HFFc6 (cell line): ENCODE data around the gene C6orf120. TPM values are rescaled to one million over a fixed set of nuclear protein-coding genes. Genes with fewer than 3 reads are reported as not detected.
A peak's percentile ranks its signal among the peaks of the same experiment; 100 is the strongest.

Experiments
- DNase-seq: peaks from one replicate; pipeline ENCODE4 v3.0.0-alpha.2; 2018
- H3K27ac Mint-ChIP-seq: 2 replicates; pipeline ENCODE4 v1.8.0; 2020; ENCODE audit warnings: mild to moderate bottlenecking, mixed read lengths
- H3K27me3 Mint-ChIP-seq: 2 replicates; pipeline ENCODE4 v1.8.0; 2021; ENCODE audit warnings: mild to moderate bottlenecking, moderate library complexity, mixed read lengths; ENCODE audit not compliant: insufficient read depth
- H3K36me3 Mint-ChIP-seq: 2 replicates; pipeline ENCODE4 v1.8.0; 2021; ENCODE audit warnings: low read depth, mixed read lengths
- H3K4me1 Mint-ChIP-seq: 2 replicates; pipeline ENCODE4 v1.8.0; 2020; ENCODE audit warnings: low read depth, mixed read lengths
- H3K4me3 Mint-ChIP-seq: 2 replicates; pipeline ENCODE4 v1.8.0; 2020; ENCODE audit warnings: mild to moderate bottlenecking, moderate library complexity, mixed read lengths
- H3K9me3 Mint-ChIP-seq: 2 replicates; pipeline ENCODE4 v1.8.0; 2020; ENCODE audit warnings: mild to moderate bottlenecking, mixed read lengths
- CTCF ChIP-seq: fragments of 200-600 bp; sonication (generic); IDR thresholded peaks from 2 replicates; pipeline ENCODE4 v1.5.0; 2021; ENCODE audit warnings: antibody characterized with exemption, mild to moderate bottlenecking
- total RNA-seq, 6 experiments: library from RNA; stranded (reverse); fragmentation: NEBNext Ultra II Directional; extraction: Animal tissue kit (Norgen Biotek cat#: 25700); gene quantifications; 2 replicates in 1 of 6; 3 replicates in 5 of 6; pipeline ENCODE4 v1.2.3, GENCODE V29; 2021

C6orf120 gene
- total RNA-seq, 6 experiments from 2014 or later = 44.9 to 53.5 (median 48.7) TPM

- DNase-seq = no peak
- peaks cover 5% of the 10 kb centered on the region for H3K27me3 Mint-ChIP-seq
- H3K4me1 Mint-ChIP-seq = peaks cover 17% of the 10 kb centered on the region
- H3K36me3 Mint-ChIP-seq = peaks cover 7% of the 10 kb centered on the region; the same call in 1 of the 2 replicates
- no peak overlapping the region for H3K4me3 Mint-ChIP-seq
- no peaks in the 10 kb centered on the region; the same call in 1 of the 2 replicates for H3K9me3 Mint-ChIP-seq
- no peak for TF ChIP-seq CTCF
- H3K27ac Mint-ChIP-seq = no peak overlapping the region
Measured at GRCh38 chr6:169746556-169746955, 44.6 kb downstream of the C6orf120 start.

- H3K27ac Mint-ChIP-seq = peak within 1 kb of the TSS; percentile 100
- no peaks in the 10 kb centered on the region; the same call in 1 of the 2 replicates for H3K9me3 Mint-ChIP-seq
- TF ChIP-seq CTCF = peak; percentile 47; the same call in 1 of the 2 replicates
- peaks cover 31% of the 10 kb centered on the region for H3K4me1 Mint-ChIP-seq
- H3K4me3 Mint-ChIP-seq = peak within 1 kb of the TSS; percentile 100
- H3K36me3 Mint-ChIP-seq = peaks cover 7% of the 10 kb centered on the region; the same call in 1 of the 2 replicates
- H3K27me3 Mint-ChIP-seq = peaks cover 3% of the 10 kb centered on the region
- peak; percentile 91 for DNase-seq
Measured at GRCh38 chr6:169751242-169752073, 49.5 kb downstream of the C6orf120 start, which contains the start of the genes DYNLT2 and ERMARD. DYNLT2 (minus strand) TSS chr6:169751572; CDS start chr6:169751458, 114 bp downstream. ERMARD (plus strand) TSS chr6:169751622; CDS start chr6:169751658, 36 bp downstream.

GRCh38 chr6:169752074-169752623, 50.2 kb downstream of the C6orf120 start:
- Mint-ChIP-seq H3K27me3 (peaks cover 3% of the 10 kb centered on the region), H3K36me3 (peaks cover 11% of the 10 kb centered on the region; the same call in 1 of the 2 replicates), H3K27ac (peak overlapping the region; percentile 100), H3K4me3 (peak overlapping the region; percentile 100), H3K9me3 (no peaks in the 10 kb centered on the region; the same call in 1 of the 2 replicates), H3K4me1 (peaks cover 31% of the 10 kb centered on the region)
- TF ChIP-seq CTCF = no peak
- no peak for DNase-seq

Other genes starting within 250 kb of the C6orf120 start
- gene WDR27, start 97 bp upstream of the C6orf120 start, total RNA-seq = 10 to 100 TPM in 5 of 6 experiments, 1 to 10 TPM in 1; 10.0 to 15.8 (median 12.1) TPM
- gene PHF10, start 22.4 kb downstream of the C6orf120 start, total RNA-seq = 10 to 100 TPM; 14.4 to 20.4 (median 18.7) TPM
- under 1 TPM; 0.36 to 0.85 (median 0.51) TPM for gene DYNLT2, start 49.4 kb downstream of the C6orf120 start, total RNA-seq
- 10 to 100 TPM; 13.7 to 17.5 (median 15.9) TPM for gene ERMARD, start 49.5 kb downstream of the C6orf120 start, total RNA-seq